Measurements from ENCODE around the gene SPAAR. TPM values are rescaled to one million over a fixed set of nuclear protein-coding genes. Genes with fewer than 3 reads are reported as not detected.

SPAAR gene
- total and polyA plus RNA-seq, 9 of the 15 experiments (the other 6 are each of a cell fraction or from before 2014, with no cell fraction given): not detected

DNA sequence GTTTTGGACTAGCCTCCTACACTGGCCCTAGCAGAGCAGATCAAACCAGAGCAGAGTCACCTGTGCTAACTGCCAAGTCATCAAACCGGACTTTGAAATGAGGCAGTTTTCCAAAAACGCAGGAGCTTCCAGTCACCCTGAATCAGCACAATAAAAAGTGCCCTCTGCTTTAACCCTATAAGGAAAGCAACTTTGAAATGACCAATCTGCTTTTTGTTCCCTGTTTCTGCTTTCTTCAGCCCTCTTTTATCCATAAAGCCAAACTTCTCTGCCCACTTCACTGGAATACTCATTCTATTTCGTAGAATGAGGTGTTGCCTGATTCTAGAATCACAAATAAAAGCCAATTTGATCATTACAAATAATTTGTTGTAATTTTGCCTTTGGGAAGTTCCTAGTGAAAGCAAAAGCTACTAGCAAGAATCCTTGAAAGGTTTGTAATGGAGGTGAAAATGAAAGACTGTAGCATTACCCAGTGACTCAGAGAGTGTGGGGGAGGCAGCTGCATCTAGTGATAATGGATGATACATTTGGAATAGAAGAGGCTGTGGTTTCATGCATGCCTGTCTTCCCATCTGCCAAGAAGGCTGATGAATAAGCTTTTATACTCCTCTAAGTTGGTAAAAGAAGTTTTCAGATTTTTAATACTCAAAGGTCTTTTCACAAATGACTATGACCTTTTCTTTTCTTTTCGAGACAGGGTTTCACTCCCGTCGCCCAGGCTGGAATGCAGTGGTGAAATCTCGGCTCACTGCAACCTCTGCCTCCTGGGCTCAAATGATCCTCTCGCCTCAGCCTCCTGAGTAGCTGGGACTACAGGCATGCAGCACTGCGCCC is 14.9 kb downstream of the SPAAR start (continued):
- TF ChIP-seq, protein P1, sequence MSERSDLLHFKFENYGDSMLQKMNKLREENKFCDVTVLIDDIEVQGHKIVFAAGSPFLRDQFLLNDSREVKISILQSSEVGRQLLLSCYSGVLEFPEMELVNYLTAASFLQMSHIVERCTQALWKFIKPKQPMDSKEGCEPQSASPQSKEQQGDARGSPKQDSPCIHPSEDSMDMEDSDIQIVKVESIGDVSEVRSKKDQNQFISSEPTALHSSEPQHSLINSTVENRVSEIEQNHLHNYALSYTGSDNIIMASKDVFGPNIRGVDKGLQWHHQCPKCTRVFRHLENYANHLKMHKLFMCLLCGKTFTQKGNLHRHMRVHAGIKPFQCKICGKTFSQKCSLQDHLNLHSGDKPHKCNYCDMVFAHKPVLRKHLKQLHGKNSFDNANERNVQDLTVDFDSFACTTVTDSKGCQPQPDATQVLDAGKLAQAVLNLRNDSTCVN (CRISPR knock-in tag; IDR thresholded peaks at IDR 0.05): no peak
- no peak for TF ChIP-seq ZNF165 (CRISPR knock-in tag; IDR thresholded peaks at IDR 0.05; ENCODE audit: borderline replicate concordance)
- peak; percentile 45 to 69; a peak in 2 of 4 replicates for TF ChIP-seq TEAD1 (CRISPR knock-in tag; IDR thresholded peaks at IDR 0.05)
- TF ChIP-seq HCFC1 (IDR thresholded peaks at IDR 0.05; ENCODE audit: low read depth, low read length): no peak
- TF ChIP-seq, protein P2, sequence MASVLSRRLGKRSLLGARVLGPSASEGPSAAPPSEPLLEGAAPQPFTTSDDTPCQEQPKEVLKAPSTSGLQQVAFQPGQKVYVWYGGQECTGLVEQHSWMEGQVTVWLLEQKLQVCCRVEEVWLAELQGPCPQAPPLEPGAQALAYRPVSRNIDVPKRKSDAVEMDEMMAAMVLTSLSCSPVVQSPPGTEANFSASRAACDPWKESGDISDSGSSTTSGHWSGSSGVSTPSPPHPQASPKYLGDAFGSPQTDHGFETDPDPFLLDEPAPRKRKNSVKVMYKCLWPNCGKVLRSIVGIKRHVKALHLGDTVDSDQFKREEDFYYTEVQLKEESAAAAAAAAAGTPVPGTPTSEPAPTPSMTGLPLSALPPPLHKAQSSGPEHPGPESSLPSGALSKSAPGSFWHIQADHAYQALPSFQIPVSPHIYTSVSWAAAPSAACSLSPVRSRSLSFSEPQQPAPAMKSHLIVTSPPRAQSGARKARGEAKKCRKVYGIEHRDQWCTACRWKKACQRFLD (CRISPR knock-in tag; IDR thresholded peaks at IDR 0.05): peak; percentile 69; the same call in 1 of the 2 replicates
- TF ChIP-seq, protein P3, sequence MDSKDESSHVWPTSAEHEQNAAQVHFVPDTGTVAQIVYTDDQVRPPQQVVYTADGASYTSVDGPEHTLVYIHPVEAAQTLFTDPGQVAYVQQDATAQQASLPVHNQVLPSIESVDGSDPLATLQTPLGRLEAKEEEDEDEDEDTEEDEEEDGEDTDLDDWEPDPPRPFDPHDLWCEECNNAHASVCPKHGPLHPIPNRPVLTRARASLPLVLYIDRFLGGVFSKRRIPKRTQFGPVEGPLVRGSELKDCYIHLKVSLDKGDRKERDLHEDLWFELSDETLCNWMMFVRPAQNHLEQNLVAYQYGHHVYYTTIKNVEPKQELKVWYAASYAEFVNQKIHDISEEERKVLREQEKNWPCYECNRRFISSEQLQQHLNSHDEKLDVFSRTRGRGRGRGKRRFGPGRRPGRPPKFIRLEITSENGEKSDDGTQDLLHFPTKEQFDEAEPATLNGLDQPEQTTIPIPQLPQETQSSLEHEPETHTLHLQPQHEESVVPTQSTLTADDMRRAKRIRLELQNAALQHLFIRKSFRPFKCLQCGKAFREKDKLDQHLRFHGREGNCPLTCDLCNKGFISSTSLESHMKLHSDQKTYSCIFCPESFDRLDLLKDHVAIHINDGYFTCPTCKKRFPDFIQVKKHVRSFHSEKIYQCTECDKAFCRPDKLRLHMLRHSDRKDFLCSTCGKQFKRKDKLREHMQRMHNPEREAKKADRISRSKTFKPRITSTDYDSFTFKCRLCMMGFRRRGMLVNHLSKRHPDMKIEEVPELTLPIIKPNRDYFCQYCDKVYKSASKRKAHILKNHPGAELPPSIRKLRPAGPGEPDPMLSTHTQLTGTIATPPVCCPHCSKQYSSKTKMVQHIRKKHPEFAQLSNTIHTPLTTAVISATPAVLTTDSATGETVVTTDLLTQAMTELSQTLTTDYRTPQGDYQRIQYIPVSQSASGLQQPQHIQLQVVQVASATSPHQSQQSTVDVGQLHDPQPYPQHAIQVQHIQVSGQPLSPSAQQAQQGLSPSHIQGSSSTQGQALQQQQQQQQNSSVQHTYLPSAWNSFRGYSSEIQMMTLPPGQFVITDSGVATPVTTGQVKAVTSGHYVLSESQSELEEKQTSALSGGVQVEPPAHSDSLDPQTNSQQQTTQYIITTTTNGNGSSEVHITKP (IDR thresholded peaks at IDR 0.05; ENCODE audit: partially characterized antibody): no peak
- no peak for TF ChIP-seq SNRNP70 (optimal IDR thresholded peaks at IDR 0.05; ENCODE audit: low read depth, low read length)
- TF ChIP-seq MEF2A (IDR thresholded peaks at IDR 0.05; ENCODE audit: control insufficient read depth, low read depth, low read length): peak; percentile 67; the same call in 1 of the 2 replicates
- no peak for TF ChIP-seq GABPB2 (CRISPR knock-in tag; conservative IDR thresholded peaks at IDR 0.05)
- TF ChIP-seq ARNT (IDR thresholded peaks at IDR 0.05): peak in 1 of 2 experiments; percentile 43; a peak in 1 of 4 replicates
- TF ChIP-seq KAT8 (IDR thresholded peaks at IDR 0.05; ENCODE audit: low read depth): no peak
- no peak for TF ChIP-seq PHF8 (IDR thresholded peaks at IDR 0.05; ENCODE audit: borderline replicate concordance, low read length)
- no peak for TF ChIP-seq SMAD4 (CRISPR knock-in tag; conservative IDR thresholded peaks at IDR 0.05)
- no peak for TF ChIP-seq NONO (IDR thresholded peaks at IDR 0.05; ENCODE audit: low read depth in 2 of 2, low read length in 1 of 2)
- no peak for TF ChIP-seq ZNF184 (CRISPR knock-in tag; IDR thresholded peaks at IDR 0.05)
- 0 out of 2 replicates have a peak, but pooled peaks have one; percentile 0 for TF ChIP-seq CREB1 (IDR thresholded peaks at IDR 0.05)
- TF ChIP-seq CREB1 (CRISPR knock-in tag; IDR thresholded peaks at IDR 0.05): no peak
- peak; percentile 64; the same call in 1 of the 2 replicates for TF ChIP-seq MTA2 (IDR thresholded peaks at IDR 0.05; ENCODE audit: low read depth)
- TF ChIP-seq CCAR2 (IDR thresholded peaks at IDR 0.05; ENCODE audit: low read depth, low read length): no peak
- TF ChIP-seq RFX5 (IDR thresholded peaks at IDR 0.05; ENCODE audit: low read depth, low read length): no peak
- peak; percentile 97 for TF ChIP-seq SMARCA4 (IDR thresholded peaks at IDR 0.05)
- peak; percentile 0; the same call in 1 of the 2 replicates for TF ChIP-seq MYC (IDR thresholded peaks at IDR 0.05; ENCODE audit: low read depth, low read length)
- no peak for TF ChIP-seq MYC (CRISPR knock-in tag; IDR thresholded peaks at IDR 0.05; ENCODE audit: borderline replicate concordance, low read depth)

All from K562 (cell line).